Measurements from ENCODE around the gene DYNC1I2.

GRCh38 chr2:171742760-171743159 is 55.5 kb downstream of the DYNC1I2 start:
- TF ChIP-seq POLR2A (IDR thresholded peaks at IDR 0.05) (no peak), CTCF (IDR thresholded peaks at IDR 0.05) (no peak), EP300 (IDR thresholded peaks at IDR 0.05) (no peak)

All from tibial nerve (tissue), 4 donors.